Measurements from ENCODE around the gene NODAL. TPM values are rescaled to one million over a fixed set of nuclear protein-coding genes. Genes with fewer than 3 reads are reported as not detected.

Gene NODAL
- total and polyA plus RNA-seq, 3 donors from 2014 or later = 0.43 to 5.2 (median 3.0) TPM

DNA sequence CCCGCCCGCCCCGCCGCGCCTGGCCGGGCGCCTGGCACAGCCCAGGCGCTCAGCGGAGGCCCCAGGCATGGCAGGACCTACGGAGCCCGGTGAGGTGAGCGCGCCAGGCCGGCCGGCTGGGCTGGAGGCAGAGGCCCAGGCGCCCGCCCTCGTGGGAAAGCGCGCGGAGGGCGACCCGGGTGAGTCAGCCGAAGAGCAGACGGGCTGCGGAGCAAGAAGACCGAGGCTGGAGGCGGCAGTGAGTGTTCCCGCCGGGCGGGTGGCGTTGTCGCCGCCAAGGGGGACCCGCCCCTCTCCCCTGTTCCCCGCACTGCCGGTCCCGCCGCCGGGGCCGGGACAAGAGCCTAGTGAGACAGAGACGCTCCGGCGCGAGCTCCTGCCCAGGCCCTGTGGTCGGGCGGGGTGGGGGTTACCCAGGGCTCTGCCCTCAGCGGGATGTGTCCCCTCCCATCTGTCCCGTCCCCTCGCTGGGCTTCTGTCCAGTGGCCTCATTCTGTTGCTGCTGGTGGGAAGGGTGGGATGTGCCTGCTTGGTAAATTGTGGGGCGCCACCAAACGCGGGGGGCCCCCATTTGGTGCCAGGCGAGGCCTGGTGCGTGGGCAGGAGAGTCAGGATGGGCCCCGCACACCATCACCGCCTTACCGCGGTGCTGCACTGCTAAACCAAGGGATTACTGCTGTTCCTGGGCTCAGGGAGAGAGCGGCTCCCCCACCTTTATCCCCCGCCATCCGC is 17.0 kb upstream of the NODAL start:
- Histone ChIP-seq H3K27me3 (no peaks in the 10 kb centered on the region), H3K27ac (peak overlapping the region in 1 of 2 donors; percentile 19), H3K4me3 (peak overlapping the region; percentile 24 to 43), H3K4me1 (no peaks in the 10 kb centered on the region), H3K9me3 (no peaks in the 10 kb centered on the region), H3K36me3 (ENCODE audit: low read depth, missing control alignments) (no peaks in the 10 kb centered on the region)
- WGBS, 2 donors = 15 to 32% methylated on average over 8 to 61 of the region's 62 CpGs
- DNase-seq = peak; percentile 61
- intact Hi-C loops (cut with DNase I; ENCODE audit: low total_unique reads) = loop anchor here (10.0 kb wide), 1 partner anchor 306 kb away; no protein-coding TSS in a partner anchor
- TF ChIP-seq, protein P1, sequence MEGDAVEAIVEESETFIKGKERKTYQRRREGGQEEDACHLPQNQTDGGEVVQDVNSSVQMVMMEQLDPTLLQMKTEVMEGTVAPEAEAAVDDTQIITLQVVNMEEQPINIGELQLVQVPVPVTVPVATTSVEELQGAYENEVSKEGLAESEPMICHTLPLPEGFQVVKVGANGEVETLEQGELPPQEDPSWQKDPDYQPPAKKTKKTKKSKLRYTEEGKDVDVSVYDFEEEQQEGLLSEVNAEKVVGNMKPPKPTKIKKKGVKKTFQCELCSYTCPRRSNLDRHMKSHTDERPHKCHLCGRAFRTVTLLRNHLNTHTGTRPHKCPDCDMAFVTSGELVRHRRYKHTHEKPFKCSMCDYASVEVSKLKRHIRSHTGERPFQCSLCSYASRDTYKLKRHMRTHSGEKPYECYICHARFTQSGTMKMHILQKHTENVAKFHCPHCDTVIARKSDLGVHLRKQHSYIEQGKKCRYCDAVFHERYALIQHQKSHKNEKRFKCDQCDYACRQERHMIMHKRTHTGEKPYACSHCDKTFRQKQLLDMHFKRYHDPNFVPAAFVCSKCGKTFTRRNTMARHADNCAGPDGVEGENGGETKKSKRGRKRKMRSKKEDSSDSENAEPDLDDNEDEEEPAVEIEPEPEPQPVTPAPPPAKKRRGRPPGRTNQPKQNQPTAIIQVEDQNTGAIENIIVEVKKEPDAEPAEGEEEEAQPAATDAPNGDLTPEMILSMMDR (IDR thresholded peaks at IDR 0.05) = no peak

DNA sequence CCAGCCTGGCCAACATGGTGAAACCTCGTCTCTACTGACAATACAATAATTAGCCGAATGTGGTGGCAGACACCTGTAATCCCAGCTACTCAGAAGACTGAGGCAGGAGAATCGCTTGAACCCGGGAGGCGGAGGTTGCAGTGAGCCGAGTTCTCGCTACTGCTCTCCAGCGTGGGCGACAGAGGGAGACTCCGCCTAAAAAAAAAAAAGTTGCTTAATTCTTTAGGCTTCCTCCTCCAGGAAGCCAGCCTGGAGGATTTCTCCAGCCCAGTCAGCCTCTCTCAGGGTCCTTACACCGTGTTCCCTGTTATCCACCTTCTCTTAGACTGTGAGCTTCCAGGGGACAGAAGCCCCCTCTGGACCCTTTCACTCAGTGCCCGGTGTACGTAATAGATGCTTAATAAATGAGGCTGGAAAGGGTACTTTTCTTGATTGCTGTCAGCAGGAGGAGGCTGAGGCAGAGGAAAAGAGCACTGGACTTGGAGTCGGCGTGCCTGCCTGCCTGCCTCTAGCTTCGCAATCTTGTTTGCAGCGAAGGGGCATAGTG is 16.4 kb upstream of the NODAL start:
- H3K27me3 ChIP-seq = no peaks in the 10 kb centered on the region
- WGBS, 2 donors = 39 to 56% methylated on average over 15 to 17 of the region's 17 CpGs
- H3K4me1 ChIP-seq = no peaks in the 10 kb centered on the region
- TF ChIP-seq, protein P1 (IDR thresholded peaks at IDR 0.05) = no peak
- TF ChIP-seq POLR2A (IDR thresholded peaks at IDR 0.05) = no peak
- no peaks in the 10 kb centered on the region for H3K36me3 ChIP-seq (ENCODE audit: low read depth, missing control alignments)
- H3K4me3 ChIP-seq = peak overlapping the region; percentile 24 to 43
- no peak overlapping the region for H3K27ac ChIP-seq
- no peaks in the 10 kb centered on the region for H3K9me3 ChIP-seq
- intact Hi-C loops (cut with DNase I; ENCODE audit: low total_unique reads) = loop anchor here (10.0 kb wide), 1 partner anchor 307 kb away; no protein-coding TSS in a partner anchor
- DNase-seq = no peak

GRCh38 chr10:70456164-70456563 is 14.7 kb upstream of the NODAL start:
- intact Hi-C loops (cut with DNase I; ENCODE audit: low total_unique reads) = loop anchor here (10.0 kb wide), 1 partner anchor 309 kb away; no protein-coding TSS in a partner anchor
- no peaks in the 10 kb centered on the region for H3K27me3 ChIP-seq
- no peak overlapping the region for H3K4me3 ChIP-seq
- no peaks in the 10 kb centered on the region for H3K36me3 ChIP-seq (ENCODE audit: low read depth, missing control alignments)
- DNase-seq = no peak
- 62 to 77% methylated on average over 8 of the region's 8 CpGs for whole genome bisulfite sequencing, 2 donors
- no peak for TF ChIP-seq POLR2A (IDR thresholded peaks at IDR 0.05)
- TF ChIP-seq, protein P1 (IDR thresholded peaks at IDR 0.05) = no peak
- H3K9me3 ChIP-seq = no peaks in the 10 kb centered on the region
- peaks cover 3% of the 10 kb centered on the region for H3K4me1 ChIP-seq
- no peak overlapping the region for H3K27ac ChIP-seq

- no peak for DNase-seq
- H3K4me3 ChIP-seq = no peak overlapping the region
- H3K27ac ChIP-seq = no peak overlapping the region
- WGBS, 2 donors = 77 to 85% methylated on average over 4 to 6 of the region's 6 CpGs
- no peaks in the 10 kb centered on the region for H3K27me3 ChIP-seq
- no peaks in the 10 kb centered on the region for H3K36me3 ChIP-seq (ENCODE audit: low read depth, missing control alignments)
- intact Hi-C loops (cut with DNase I; ENCODE audit: low total_unique reads) = loop anchor here (10.0 kb wide), 1 partner anchor 310 kb away; no protein-coding TSS in a partner anchor
- H3K4me1 ChIP-seq = peaks cover 3% of the 10 kb centered on the region
- TF ChIP-seq, protein P1 (IDR thresholded peaks at IDR 0.05) = no peak
- TF ChIP-seq POLR2A (IDR thresholded peaks at IDR 0.05) = no peak
- H3K9me3 ChIP-seq = no peaks in the 10 kb centered on the region
These were observed 13.7 kb upstream of the NODAL start for GRCh38 chr10:70455213-70455630.
